GM19372 (cell line): ENCODE data around the gene GLIS1.

Experiments used
- ATAC-seq: cut with Tn5 transposase; IDR thresholded peaks from one replicate; pipeline ENCODE4 v1.9.1; 2021; ENCODE audit warnings: mild to moderate bottlenecking, low read depth, moderate library complexity; ENCODE audit not compliant: unreplicated experiment

Gene GLIS1

DNA sequence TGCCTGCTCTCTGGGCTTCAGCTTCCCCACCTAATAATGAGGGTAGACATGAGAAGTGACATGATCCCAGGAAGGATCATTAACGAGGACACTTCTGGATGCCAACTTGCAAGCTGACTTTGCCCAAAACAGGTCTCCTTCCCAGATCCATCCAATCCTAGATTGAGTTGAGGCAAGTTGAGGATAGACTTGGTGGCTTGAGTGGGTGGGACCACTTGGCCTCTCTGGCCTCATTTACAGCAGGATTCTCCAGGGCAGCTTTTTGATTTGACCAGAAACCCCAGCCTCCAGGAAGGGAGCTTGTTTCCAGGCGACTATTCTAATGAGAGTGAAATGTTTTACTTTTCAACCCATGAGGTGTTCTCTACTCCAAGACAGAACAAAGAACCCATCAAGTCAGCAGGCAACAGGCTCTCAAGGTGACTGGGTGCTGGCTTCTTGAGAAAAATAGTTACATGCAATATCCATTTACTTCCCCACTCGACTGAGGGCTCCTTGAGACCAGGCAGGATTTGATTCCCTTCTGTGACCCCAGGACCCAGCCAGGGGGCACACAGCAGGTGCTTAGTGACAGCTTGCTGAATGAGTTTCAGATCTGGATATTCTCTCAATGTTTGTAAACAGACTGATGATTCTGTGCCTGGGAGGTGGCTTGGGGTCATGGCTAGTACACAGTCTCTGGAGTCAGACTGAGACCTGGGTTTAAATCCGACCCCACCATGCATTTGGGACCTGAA, 151.5 kb downstream of the GLIS1 start:
- no peak for ATAC-seq

DNA sequence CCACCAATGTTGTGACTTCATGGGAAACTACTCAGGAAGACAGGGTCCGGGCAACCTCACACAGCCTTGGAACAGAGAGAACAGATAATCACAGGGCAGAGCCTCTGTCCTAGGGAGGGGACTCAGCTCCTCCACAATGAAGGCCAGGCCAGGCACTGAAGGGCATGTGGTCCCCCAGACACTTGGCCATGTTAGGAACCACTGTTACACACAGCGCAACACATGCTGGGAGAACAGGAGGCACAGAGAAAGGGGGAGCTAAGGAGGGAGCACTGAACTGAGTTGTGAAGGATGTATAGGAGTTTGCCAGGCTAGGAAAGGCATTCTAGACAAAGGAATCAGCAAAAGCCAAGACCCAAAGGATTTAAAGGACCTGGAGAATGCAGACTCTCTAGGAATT, 152.2 kb downstream of the GLIS1 start:
- no peak for ATAC-seq

DNA sequence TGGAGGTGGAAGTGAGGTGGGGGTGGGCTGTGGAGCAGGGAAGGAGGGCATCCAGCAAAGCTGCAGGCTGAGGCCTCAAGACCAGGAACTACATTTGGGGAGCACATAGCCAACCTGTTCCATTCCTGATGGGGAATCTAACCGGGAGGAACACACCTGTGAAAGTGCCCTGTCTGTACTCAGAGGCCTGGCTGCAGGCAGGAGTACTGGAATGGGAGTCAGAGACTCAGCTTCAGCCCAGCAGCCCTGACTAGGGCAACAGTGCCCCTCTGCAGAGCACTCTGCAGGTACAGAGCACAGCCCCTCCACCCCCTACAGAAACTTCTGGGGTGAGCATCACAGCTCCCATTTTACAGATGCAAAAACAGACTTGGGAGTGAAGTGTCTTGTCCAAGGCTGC, 153.4 kb downstream of the GLIS1 start:
- no peak for ATAC-seq

DNA sequence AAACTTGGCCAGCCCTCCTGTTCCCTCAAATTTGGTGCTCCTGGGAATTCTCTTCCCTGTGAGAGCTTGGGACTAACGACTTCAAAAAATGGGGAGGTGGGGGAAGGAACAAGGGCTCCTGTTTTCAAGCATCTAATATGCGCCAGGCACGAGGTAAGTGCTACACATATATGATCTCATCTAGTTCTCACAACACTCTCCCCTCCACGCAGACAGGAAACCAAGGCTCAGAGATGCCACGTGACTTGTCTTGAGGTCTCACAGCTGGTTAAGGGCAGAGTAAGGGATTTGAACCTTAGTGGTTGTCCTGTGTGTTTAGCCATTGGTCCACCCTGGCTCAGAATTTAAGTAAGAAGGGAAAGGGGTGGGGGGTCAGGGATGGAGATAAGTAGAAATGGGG, 153.8 kb downstream of the GLIS1 start:
- no peak for ATAC-seq

DNA sequence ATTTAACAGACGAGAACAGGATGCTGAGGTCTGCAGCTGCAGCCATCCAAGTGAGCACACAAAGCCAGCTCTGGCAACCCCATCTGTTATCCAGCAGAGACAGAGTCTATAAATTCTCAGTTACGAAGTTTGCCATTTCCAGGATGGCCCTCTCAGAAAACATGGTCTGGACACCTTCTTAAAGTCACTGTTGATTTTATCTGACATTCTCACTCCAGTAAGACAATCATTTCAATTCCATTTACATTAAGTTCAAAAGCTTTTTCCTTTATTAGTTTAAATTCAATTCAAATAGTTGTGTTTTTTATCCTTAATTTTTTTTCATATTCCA, 154.2 kb downstream of the GLIS1 start:
- ATAC-seq: no peak

DNA sequence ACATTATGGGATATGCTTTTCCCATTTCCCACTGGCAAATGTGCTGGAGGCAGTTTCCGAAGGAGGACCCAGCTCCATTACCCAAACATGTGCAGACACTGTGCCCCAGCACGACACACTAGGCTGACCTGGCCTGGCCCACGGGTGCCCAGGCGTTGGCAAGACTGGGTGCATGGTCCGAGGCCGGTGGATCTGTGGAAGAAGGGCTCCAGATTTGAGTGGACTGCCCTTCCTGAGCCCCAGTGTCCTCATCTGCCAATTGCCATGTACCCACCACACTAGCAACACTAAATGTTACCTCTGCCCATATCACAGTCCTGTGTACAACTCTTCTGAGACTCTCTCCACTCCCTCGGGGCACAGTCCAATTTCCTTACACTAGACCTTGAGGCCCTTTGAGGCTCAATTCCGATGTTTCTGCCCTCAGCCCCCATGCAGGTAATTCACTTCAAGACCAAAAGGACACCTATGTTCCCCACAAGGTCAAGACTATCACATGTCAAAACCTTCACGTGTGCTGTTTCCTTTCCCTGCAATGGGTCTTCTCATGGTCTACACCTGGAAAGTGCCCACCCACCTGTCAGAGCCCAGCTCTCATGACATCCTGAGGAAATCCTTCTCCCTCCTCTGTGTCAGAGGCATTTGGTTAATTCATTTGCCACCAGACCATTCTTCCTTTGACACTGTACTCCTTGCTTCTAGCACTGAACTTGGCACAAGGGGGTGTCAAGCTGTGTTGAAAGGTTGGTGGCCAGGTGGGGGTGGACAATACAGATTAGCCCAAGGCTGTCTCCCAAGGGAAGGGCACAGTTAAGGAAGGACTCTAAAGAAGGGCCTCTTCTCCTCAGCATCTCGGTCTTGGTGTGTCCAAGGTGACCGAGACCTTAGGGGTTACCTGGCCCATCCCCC, 154.8 kb downstream of the GLIS1 start:
- no peak for ATAC-seq

DNA sequence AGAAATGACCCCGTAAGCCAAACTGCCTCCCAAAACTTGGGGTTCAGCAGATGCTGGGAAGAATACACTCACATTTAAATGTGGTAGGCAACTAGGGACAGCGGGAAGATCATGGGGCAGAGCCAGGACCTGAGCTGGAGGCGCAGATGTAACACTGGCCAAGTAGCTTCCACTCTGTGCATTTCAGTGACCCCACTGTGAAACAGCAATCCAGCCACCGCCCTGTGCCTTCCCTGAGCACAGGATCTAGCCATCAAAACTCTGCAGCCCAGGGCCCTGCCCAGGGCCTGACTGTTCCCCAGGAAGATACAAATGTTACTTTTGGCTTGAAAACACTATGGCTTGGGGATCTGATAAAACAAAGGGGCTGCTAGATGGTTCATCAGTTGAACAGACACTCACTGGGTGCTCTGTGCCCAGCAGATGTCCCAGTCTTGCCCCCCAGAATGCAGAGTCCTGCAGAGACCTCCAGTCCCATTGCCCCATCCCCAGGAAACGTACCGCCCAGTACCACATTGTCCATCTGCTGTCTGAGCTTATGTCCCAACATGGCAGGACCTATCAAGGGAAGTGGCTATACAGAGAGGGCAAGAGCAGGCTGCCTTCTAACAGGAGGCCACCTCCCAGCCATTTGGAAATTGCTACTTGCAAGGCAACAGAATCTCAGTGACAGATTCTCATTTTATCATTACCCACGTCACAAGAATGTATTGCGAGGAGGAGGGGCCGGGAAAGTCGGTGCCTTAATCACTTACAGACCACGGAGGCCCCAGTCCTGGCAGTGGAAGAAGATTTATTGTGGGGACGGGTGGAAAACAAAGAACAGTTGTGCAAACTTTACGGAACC, 155.7 kb downstream of the GLIS1 start:
- no peak for ATAC-seq

DNA sequence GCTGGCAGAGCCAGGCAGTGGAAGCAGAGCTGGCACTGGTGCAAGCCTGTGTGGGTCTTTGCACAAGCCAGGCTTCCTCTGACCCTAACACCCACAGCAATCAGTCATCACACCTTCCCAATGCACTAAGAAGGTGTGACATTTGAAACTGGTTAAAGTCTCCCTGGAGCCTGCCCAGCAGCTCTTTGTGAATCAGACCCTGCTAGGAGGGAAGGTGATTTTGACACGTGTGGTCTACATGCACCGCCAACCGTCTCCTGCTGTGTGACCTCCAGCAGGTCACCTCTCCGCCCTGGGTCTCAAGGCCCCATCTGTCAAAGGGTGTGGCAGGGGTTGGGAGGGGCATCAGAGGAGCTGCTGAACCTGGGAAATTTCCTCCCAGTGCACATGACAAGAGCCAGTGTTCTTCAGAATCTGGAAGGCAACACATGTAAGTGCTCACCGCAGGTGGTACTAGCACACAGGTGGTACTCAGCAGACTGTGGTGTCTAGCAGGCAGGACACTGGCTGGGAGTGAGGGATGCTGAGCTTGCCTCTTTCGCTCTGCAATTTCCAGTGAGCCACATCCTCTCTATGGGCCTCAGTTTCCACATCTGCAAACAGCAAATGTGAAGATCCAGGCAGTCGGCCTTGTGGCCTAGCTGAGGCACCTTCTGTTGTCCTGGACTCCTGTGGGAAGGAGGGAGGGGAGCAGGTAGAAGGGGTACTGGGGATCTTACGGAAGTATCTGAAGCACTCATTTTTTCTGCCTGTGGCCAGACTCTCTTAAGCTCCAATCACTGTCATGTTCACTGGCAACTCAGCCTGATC, 156.5 kb downstream of the GLIS1 start:
- no peak for ATAC-seq

DNA sequence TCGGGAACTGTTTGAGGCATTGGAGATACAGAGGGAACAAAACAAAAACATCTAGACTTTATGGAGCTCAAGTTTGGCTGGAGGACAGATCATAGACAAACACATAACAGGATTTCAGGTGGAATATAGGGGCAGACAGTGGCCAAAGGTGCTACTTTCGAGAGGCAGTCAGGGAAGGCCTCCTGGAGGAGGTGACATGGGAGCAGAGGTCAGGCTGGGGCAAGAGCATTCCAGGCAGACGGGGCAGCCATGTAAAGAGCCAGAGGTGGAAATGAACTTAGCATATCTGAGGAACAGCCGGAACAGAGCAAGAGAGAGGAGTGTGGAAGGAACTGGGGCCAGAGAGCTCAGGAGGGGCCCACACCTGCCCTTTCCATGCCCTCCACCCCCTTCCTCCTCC, 157.5 kb downstream of the GLIS1 start:
- ATAC-seq: no peak

DNA sequence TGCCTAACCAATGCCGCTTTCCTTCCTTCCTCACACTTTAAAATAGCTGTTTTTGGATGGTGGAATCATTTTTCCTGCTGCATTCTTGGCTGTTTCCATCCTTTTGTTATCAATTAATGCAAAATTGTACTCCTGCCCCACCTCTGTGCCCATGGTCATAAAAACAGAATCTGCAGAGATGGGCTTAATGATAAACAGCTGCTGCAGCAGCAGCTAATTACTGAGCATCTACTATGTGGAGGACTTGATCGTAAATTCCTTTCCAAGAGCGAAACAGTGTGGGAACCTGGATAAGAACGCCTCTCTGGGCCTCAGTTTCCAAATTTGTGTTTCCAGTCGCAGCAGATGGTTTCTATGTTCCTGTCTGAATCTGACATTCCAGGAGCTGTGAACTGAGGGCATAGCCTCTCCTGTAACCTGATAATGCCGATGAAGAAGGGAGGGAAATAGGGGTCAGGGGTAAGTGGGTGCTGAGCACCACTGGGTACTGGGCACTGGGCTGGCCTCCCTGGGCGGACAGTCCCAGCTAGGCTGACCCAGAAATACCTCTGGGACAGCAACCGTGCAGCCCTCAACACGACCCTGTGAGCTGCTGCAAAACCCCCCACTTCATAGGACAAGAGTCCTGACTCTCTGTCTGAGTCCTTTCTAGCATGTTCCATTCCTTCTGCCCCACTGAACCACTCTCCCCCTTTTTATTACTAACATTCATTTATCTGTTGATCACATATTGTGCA, 158.1 kb downstream of the GLIS1 start:
- no peak for ATAC-seq

DNA sequence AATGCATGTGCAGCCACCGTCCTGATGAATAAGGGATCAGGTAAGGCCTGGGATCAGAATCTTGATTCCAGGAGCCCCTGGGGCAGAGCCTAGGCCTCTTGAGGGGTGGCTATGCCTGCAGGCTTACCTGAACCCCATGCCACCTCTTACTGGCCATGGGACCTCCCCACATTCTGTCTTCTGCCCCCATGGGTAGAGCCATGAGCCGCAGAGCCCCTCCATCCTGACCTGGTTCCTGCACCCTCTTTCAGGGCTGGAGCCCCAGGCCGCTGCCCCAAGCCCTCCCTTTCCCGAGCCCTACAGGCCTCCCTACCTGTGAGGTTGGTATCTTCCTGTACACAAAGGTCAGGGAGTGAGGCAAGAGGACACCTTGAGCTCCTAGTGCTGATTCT, 159.0 kb downstream of the GLIS1 start:
- ATAC-seq: no peak

DNA sequence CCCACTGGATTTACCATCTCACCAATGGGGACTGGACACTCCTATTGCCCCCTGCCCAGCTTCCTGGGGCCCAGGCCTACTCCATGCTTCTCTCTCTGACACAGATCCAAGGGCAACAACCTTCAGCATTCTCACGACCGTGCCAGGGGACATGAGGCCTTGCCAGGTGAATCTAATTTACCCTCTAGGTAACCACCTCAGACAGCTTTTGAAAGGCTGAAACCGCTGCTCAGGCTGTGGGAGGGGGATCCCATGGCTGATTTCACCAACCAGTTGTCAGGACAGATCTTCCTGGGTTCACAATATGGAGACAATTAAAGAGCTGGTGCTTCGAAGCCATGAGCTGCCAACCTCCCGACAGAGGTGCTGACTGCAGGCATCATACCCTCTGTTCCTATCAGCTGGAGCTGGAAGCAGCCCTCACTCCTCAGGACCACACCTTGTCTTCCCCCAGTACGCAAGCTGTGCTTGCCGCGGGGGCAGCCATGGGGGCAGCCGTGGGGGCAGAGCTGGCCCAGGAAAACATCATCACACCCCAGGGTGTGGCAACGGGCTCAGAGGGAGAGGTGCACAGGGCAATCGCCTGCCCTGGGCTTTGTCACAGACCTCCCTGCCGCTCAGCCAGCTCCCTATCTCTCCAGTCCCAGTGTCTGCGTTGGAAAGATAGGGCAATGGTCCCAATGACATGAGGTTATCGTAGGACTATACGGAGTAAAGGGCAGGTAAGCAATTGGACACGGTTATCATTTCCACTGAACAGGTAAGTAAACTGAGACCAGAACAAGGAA, 159.5 kb downstream of the GLIS1 start:
- no peak for ATAC-seq

DNA sequence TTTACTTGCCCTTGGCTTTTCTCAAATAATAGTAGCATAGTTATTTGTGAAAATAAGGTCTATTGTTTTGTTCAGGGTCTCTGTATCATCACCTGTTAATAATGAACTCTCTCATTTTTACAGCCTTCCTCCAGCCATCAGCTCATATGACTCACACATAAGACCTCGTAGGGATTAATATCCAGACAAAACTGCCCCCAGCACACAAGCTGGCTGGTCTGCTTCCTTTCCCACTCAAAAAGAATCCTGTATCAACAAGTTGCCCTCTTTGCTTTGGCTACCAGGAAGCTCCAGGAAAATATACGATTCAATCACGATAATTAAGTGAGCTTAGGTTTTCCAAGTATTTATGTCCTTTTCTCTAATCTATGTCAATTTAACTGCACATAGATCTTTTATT, 160.6 kb downstream of the GLIS1 start:
- no peak for ATAC-seq

DNA sequence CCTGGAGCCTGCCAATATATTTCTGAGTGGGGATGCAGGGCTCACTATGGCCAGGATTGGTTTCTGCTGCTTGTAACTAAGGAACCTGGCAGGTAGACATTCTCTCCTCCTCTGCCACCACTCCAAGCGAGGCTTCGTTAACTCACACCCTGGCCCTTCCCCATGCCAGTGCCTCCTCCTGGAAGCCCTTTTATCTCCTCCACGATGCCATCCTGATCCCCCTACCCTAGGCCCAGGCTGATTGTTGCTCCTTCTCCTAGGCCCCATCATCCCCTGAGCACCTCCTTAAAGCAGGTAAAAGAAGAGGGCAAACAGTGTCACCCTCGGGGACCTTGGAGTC, 161.2 kb downstream of the GLIS1 start:
- ATAC-seq: no peak

DNA sequence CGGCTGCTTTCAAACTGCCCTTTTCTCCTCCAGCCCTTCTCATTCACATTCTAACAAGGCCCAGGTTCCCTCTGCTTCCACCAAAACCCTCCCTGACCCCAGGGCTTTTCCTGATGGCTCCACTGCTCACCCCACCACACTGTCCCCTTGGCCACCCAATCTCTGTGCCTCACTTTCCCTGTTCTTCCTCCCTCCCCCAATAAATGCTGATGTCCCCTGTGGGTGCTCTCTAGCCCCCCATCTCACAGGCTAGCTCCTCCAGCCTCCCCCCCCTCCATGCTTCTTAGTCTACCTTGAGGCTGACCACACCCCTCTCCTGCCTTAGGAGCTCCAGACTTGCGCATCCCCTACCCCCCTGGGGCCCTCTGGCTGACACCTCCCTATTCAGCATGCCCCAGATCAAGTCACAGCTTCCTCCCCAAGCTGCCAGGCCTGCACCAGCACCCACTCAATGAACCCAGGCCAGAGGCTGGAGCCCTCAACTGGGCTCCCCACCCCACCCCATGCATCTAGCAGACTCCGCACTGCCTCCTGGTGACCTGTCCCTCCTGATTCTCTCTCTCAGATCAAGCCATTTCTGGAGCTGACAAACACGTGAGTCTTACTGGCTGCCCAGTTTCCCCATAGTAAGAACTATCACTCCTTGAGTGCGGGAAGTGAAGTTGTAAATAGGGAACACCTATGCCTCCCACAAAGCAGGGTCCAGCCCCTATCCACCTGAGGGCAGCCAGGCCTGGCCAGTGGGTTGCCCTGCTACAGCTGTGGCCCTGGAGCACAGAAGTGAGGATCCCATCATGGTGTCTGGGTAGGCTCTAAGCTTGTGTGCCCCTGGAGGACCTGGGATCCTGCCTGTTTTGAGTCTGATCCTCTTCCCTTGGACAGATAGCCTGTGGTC, 161.9 kb downstream of the GLIS1 start:
- no peak for ATAC-seq

DNA sequence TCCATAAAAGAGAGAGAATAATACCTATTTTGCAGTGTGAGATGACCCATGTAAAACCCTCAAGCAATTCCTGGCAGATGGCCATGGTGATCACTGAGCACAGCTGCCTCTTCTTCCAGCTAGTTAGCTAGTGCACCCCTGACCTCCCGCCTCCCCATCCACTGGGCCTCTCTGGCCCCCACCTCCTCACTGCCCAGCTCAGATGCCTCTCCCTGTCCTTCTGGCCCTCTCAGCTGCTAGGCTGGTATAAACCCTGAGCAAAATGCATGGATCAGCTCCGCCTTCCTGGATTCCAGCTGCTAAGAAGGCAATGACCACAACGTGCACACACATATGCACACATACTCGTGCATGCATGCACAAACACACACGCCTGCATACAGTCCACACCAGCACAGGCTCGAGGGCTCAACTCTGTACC, 162.6 kb downstream of the GLIS1 start:
- no peak for ATAC-seq

DNA sequence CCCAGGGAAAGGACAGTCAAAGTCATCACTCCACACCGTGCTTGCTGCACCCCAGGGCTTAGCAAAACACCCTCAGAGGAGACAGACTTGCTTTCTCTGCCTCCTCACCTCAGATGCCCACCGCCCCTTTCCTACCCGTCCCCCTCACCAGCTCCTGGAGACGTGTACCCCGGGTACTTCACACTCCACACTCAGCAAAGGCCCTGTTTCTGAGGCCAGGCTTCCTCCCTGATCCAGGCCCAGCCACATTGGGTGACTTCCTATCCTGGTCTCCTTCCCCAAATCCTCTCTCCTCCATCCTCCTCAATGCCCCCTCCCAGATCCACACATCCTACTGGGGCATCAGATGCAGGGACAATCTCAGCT, 163.0 kb downstream of the GLIS1 start:
- no peak for ATAC-seq
